Erythroblast (primary cell): ENCODE measurements around the gene C12orf75.

Experiments used
- GATA1 ChIP-seq: IDR thresholded peaks from 2 replicates; pipeline ENCODE4 v1.6.1; 2011; ENCODE audit warnings: low read depth, mild to moderate bottlenecking, control low read depth, low read length, moderate library complexity
- POLR2A ChIP-seq: IDR thresholded peaks from 2 replicates; pipeline ENCODE4 v1.6.1; 2011; ENCODE audit warnings: mild to moderate bottlenecking, low read length

GRCh38 chr12:105418229-105418628, 87.7 kb downstream of the C12orf75 start:
- TF ChIP-seq POLR2A (no peak), GATA1 (no peak)
